ENCODE results near the gene NPHP3.
"Not testable (repeated sequence)": the region's sequence is repeated elsewhere in the genome, so short reads cannot be mapped to it uniquely, and the experiment has no call there.

Gene NPHP3

GRCh38 chr3:132652640-132653270 lies 69.5 kb downstream of the NPHP3 start:
- no peak for DNase-seq (ENCODE audit: low read depth)
- TF ChIP-seq CTCF (IDR thresholded peaks at IDR 0.05; ENCODE audit: control insufficient read depth, insufficient read depth, low read depth, low read length, missing control alignments) = no peak
- no peak overlapping the region for H3K4me3 ChIP-seq (ENCODE audit: control insufficient read depth, low read depth, low read length)

DNA sequence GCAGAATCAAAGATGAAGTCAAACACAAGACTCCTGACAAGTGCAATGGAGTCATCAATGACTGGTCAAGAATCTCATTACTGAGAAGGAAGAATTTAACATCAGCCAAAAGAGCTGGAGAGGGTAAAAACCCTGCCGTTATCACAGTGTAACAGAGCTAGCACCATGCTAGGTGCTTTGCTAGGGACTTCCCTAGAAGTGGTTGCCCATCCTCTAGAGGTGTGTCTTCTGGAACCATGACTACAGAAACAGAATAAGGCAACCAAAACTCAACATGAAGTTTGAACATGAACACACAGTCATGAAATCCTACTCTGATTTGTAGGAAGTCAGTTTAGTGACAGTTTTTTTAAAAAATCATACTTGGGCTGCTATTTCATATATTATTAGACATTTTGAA lies 72.1 kb downstream of the NPHP3 start:
- DNase-seq (ENCODE audit: low read depth) = no peak
- no peak for TF ChIP-seq CTCF (IDR thresholded peaks at IDR 0.05; ENCODE audit: control insufficient read depth, insufficient read depth, low read depth, low read length, missing control alignments)
- H3K4me3 ChIP-seq (ENCODE audit: control insufficient read depth, low read depth, low read length) = no peak overlapping the region

DNA sequence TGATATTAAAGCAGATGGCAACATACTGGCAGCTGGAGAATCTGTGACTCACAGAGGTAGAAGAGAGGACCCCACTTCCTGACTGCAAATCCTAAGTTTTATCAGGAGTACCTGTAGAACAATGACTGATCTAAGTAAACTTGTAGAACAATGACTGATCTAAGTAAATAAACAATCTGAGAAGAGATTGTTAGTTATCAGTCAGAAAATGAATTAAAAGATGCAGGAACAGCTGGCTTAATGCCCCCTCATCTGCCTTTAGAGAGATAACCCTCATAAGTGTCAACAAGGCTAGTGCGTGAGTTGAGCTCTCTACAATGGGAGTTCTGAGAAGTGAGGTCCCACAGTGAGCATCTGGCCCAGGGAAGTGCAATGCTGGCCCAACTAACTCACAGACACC lies 77.2 kb downstream of the NPHP3 start:
- TF ChIP-seq CTCF (IDR thresholded peaks at IDR 0.05; ENCODE audit: control insufficient read depth, insufficient read depth, low read depth, low read length, missing control alignments) = no peak
- no peak overlapping the region for H3K4me3 ChIP-seq (ENCODE audit: control insufficient read depth, low read depth, low read length)
- no peak for DNase-seq (ENCODE audit: low read depth)

DNA sequence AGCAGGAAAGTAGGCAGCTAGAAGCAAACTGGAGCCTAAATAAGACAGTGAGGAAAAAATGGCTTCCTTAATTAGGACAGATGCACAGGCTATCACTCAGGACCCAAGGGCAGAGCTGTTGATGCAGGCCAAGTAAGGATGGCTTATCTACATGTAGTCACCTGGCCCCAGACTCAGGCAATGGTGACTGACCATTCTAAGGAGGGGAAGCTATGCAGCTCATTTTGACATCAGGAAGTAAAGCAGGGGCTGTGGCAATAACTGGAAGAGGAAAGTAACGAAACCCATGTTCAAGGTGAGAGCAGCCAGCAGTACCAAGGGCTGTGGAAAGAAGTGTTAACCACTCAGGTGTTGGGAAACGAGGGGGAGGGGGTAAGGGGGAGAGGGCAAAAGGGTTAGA lies 78.8 kb downstream of the NPHP3 start:
- DNase-seq (ENCODE audit: low read depth) = no peak
- no peak overlapping the region for H3K4me3 ChIP-seq (ENCODE audit: control insufficient read depth, low read depth, low read length)
- TF ChIP-seq CTCF (IDR thresholded peaks at IDR 0.05; ENCODE audit: control insufficient read depth, insufficient read depth, low read depth, low read length, missing control alignments) = no peak

DNA sequence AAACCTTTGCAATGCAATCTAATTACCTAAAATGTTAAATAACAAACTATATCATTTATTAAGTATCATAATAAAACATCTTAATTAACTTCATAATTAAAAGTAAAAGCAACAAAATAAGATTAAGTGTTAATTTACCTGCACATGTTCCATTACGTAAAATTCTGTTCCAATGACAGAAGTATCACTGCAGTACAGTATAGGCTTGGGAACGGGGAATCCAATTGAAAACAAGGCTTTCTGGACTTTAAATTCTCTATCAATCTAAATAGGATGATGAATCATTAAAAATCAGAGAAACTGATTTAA lies 79.7 kb downstream of the NPHP3 start:
- no peak for DNase-seq (ENCODE audit: low read depth)
- H3K4me3 ChIP-seq (ENCODE audit: control insufficient read depth, low read depth, low read length) = no peak overlapping the region
- no peak for TF ChIP-seq CTCF (IDR thresholded peaks at IDR 0.05; ENCODE audit: control insufficient read depth, insufficient read depth, low read depth, low read length, missing control alignments)

DNA sequence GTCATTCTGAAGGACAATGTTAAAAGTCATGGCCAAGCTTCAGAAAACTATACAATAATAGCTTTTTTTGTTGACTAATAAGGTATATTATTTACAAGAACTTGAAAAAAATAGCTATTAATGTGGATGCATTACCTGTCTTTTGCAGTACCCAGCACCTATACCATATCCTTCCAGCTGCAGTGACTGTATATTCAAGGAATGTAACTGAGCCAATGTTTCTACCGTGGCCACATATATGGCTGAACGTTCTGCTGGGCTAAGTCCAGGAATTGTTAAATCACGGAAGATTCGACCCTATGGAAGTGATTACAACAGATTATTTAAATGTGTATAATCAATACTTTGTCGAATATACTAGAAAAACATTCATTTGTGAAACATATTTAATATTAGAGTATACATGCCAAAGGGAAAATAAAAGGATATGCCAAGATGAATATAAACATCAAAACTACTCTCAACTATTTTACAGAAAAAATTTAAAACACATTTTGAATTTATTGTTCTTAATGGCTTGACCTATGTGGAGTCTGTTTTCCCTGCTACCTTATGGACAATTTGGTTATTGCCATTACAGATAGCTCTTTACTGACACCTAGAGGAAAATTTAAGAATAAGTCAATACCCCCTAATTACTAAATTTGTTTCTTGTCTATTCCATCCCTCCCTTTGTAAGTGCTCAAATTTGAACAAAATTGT lies 80.2 kb downstream of the NPHP3 start:
- no peak for DNase-seq (ENCODE audit: low read depth)
- peak; percentile 57 for TF ChIP-seq CTCF (IDR thresholded peaks at IDR 0.05; ENCODE audit: control insufficient read depth, insufficient read depth, low read depth, low read length, missing control alignments)
- H3K4me3 ChIP-seq (ENCODE audit: control insufficient read depth, low read depth, low read length) = no peak overlapping the region

DNA sequence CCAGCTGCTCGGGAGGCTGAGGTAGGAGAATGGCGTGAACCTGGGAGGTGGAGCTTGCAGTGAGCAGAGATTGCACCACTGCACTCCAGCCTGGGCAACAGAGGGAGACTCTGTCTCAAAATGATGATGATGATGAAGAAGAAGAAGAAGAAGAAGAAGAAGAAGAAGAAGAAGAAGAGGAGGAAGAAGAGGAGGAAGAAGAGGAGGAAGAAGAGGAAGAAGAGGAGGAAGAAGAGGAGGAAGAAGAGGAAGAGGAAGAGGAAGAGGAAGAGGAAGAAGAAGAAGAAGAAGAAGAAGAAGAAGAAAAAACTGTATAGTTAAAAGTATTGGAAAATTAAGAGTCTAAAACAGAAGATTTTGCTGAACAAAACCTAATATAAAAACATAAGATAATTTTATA lies 80.8 kb downstream of the NPHP3 start:
- not testable (repeated sequence) for DNase-seq (ENCODE audit: low read depth); H3K4me3 ChIP-seq (ENCODE audit: control insufficient read depth, low read depth, low read length)

Measured in AG09309 (cell line).